ENCODE measurements around the gene MAFF. TPM values are rescaled to one million over a fixed set of nuclear protein-coding genes. Genes with fewer than 3 reads are reported as not detected.
A peak's percentile ranks its signal among the peaks of the same experiment; 100 is the strongest.

The MAFF gene
- total and polyA plus RNA-seq, 9 of the 15 experiments (the other 6 are each of a cell fraction or from before 2014, with no cell fraction given) = 0.51 to 8.0 (median 5.4) TPM

DNA sequence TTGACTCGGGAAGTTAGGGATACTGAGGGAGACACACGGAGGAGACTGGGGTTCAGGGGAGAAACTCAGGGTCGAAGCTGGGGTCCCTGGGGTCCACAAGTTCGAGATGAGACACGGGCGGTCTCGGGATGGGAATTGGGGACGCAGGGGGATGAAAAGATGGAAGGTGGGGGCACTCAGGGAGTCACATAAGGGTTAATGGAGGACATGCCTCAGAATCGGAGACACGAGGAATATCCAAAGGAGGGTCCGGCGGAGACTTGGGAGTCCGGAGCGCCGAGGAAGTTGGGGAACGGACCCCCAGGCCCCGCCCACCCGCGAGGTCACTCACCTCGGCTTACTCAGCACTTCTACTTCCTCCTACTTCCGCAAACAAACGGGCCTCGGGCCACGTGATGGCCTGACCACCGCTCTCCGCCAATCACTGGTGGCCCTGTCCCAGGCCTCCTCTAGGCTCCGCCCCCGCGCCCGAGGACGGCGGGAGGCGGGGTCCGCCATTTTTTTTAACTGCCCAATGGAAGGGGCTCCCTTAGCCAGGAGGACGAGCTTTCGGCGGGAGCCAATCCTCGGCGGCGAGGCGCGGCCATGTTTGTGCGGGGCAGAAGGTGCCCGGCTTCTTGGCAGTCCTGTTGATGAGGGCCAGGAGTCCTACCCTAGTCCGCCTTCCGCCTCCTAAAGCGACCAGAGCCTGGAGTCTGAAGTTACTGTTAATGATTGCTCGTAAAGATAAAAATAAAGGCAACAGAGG lies 20.2 kb upstream of the MAFF start, which contains the start of gene PLA2G6 (continued):
- TF ChIP-seq MAFG (tag; conservative IDR thresholded peaks at IDR 0.05) = peak; percentile 79
- TF ChIP-seq HDAC6 (IDR thresholded peaks at IDR 0.05; ENCODE audit: low read depth, low read length) = no peak
- TF ChIP-seq, protein P1, sequence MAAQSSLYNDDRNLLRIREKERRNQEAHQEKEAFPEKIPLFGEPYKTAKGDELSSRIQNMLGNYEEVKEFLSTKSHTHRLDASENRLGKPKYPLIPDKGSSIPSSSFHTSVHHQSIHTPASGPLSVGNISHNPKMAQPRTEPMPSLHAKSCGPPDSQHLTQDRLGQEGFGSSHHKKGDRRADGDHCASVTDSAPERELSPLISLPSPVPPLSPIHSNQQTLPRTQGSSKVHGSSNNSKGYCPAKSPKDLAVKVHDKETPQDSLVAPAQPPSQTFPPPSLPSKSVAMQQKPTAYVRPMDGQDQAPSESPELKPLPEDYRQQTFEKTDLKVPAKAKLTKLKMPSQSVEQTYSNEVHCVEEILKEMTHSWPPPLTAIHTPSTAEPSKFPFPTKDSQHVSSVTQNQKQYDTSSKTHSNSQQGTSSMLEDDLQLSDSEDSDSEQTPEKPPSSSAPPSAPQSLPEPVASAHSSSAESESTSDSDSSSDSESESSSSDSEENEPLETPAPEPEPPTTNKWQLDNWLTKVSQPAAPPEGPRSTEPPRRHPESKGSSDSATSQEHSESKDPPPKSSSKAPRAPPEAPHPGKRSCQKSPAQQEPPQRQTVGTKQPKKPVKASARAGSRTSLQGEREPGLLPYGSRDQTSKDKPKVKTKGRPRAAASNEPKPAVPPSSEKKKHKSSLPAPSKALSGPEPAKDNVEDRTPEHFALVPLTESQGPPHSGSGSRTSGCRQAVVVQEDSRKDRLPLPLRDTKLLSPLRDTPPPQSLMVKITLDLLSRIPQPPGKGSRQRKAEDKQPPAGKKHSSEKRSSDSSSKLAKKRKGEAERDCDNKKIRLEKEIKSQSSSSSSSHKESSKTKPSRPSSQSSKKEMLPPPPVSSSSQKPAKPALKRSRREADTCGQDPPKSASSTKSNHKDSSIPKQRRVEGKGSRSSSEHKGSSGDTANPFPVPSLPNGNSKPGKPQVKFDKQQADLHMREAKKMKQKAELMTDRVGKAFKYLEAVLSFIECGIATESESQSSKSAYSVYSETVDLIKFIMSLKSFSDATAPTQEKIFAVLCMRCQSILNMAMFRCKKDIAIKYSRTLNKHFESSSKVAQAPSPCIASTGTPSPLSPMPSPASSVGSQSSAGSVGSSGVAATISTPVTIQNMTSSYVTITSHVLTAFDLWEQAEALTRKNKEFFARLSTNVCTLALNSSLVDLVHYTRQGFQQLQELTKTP (IDR thresholded peaks at IDR 0.05; ENCODE audit: low read depth in 1 of 2, partially characterized antibody in 2 of 2) = no peak
- peak; percentile 52 for TF ChIP-seq CBFA2T2 (conservative IDR thresholded peaks at IDR 0.05)
- TF ChIP-seq HLTF (IDR thresholded peaks at IDR 0.05) = 0 out of 2 replicates have a peak, but pooled peaks have one; percentile 37
- peak; percentile 76 for TF ChIP-seq HCFC1 (IDR thresholded peaks at IDR 0.05; ENCODE audit: low read depth, low read length)
- TF ChIP-seq CXXC5 (CRISPR knock-in tag; IDR thresholded peaks at IDR 0.05) = 0 out of 2 replicates have a peak, but pooled peaks have one; percentile 42
- TF ChIP-seq THRAP3 (IDR thresholded peaks at IDR 0.05; ENCODE audit: borderline replicate concordance) = 0 out of 2 replicates have a peak, but pooled peaks have one; percentile 8
- TF ChIP-seq HNRNPLL (IDR thresholded peaks at IDR 0.05; ENCODE audit: low read depth, low read length, poor library complexity, severe bottlenecking) = peak; percentile 34
- TF ChIP-seq SRF (CRISPR knock-in tag; IDR thresholded peaks at IDR 0.05) = peak in 1 of 2 experiments; percentile 23; a peak in 1 of 4 replicates
- TF ChIP-seq SUPT5H (IDR thresholded peaks at IDR 0.05) = peak; percentile 66
- no peak for TF ChIP-seq TAF7 (tag; IDR thresholded peaks at IDR 0.05)
- no peak for TF ChIP-seq PHB2 (IDR thresholded peaks at IDR 0.05; ENCODE audit: low read depth)
- TF ChIP-seq ZNF316 (IDR thresholded peaks at IDR 0.05) = peak; percentile 97
- TF ChIP-seq ELF2 (CRISPR knock-in tag; IDR thresholded peaks at IDR 0.05) = no peak
- no peak for TF ChIP-seq NONO (IDR thresholded peaks at IDR 0.05; ENCODE audit: low read depth in 2 of 2, low read length in 1 of 2)
- no peak for TF ChIP-seq ZNF133 (CRISPR knock-in tag; IDR thresholded peaks at IDR 0.05)
- peak; percentile 35; the same call in 1 of the 2 replicates for TF ChIP-seq ATF7 (IDR thresholded peaks at IDR 0.05)
- TF ChIP-seq TBL1XR1 (IDR thresholded peaks at IDR 0.05; ENCODE audit: low read length in 2 of 2) = no peak; a peak in 1 of 4 replicates
- peak; percentile 75; the same call in 1 of the 2 replicates for TF ChIP-seq GATAD2A (IDR thresholded peaks at IDR 0.05)
- TF ChIP-seq, protein P2, sequence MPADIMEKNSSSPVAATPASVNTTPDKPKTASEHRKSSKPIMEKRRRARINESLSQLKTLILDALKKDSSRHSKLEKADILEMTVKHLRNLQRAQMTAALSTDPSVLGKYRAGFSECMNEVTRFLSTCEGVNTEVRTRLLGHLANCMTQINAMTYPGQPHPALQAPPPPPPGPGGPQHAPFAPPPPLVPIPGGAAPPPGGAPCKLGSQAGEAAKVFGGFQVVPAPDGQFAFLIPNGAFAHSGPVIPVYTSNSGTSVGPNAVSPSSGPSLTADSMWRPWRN (IDR thresholded peaks at IDR 0.05; ENCODE audit: low read depth) = no peak
- no peak for TF ChIP-seq OTX1 (CRISPR knock-in tag; IDR thresholded peaks at IDR 0.05)
- TF ChIP-seq NR2C1 (IDR thresholded peaks at IDR 0.05) = peak; percentile 53; the same call in 1 of the 2 replicates
- peak; percentile 52 for TF ChIP-seq NR2C1 (tag; IDR thresholded peaks at IDR 0.05)
- no peak for TF ChIP-seq ZNF282 (CRISPR knock-in tag; IDR thresholded peaks at IDR 0.05)
- peak; percentile 3 for TF ChIP-seq TBP (optimal IDR thresholded peaks at IDR 0.05; ENCODE audit: low read depth, low read length)
